Rectal smooth muscle tissue (tissue), 1 donor: ENCODE measurements around the gene COL25A1.
"Not testable (repeated sequence)": the region's sequence is repeated elsewhere in the genome, so short reads cannot be mapped to it uniquely, and the experiment has no call there.

ENCODE experiments used
- H3K27ac ChIP-seq: one replicate; pipeline ENCODE4 v1.7.0; 2013; ENCODE audit warnings: low read depth, low read length, inconsistent platforms
- H3K27me3 ChIP-seq: one replicate; pipeline ENCODE4 v1.7.0; 2013; ENCODE audit warnings: low read length; ENCODE audit not compliant: control insufficient read depth, insufficient read depth
- H3K36me3 ChIP-seq: one replicate; pipeline ENCODE4 v1.7.0; 2013; ENCODE audit warnings: low read length; ENCODE audit not compliant: control insufficient read depth, insufficient read depth
- H3K4me1 ChIP-seq: one replicate; pipeline ENCODE4 v1.7.0; 2013; ENCODE audit warnings: low read length; ENCODE audit not compliant: control insufficient read depth, insufficient read depth
- H3K4me3 ChIP-seq: one replicate; pipeline ENCODE4 v1.7.0; 2013; ENCODE audit warnings: low read length
- H3K9ac ChIP-seq: one replicate; pipeline ENCODE4 v1.7.0; 2013; ENCODE audit warnings: low read length

Gene COL25A1

GRCh38 chr4:109025471-109026076 lies 276.9 kb downstream of the COL25A1 start:
- Histone ChIP-seq H3K36me3 (no peaks in the 10 kb centered on the region), H3K27ac (no peak overlapping the region), H3K9ac (no peak overlapping the region), H3K4me3 (no peak overlapping the region), H3K27me3 (no peaks in the 10 kb centered on the region), H3K4me1 (no peaks in the 10 kb centered on the region)

- Histone ChIP-seq H3K9ac (no peak overlapping the region), H3K4me1 (no peaks in the 10 kb centered on the region), H3K36me3 (no peaks in the 10 kb centered on the region)
These were observed 279.5 kb downstream of the COL25A1 start for GRCh38 chr4:109022961-109023360.

GRCh38 chr4:109021630-109022029 lies 280.8 kb downstream of the COL25A1 start:
- H3K27ac ChIP-seq, H3K4me3 ChIP-seq, H3K27me3 ChIP-seq, H3K36me3 ChIP-seq, H3K9ac ChIP-seq, H3K4me1 ChIP-seq: not testable (repeated sequence)

More at GRCh38 chr4:109022961-109023360, 279.5 kb downstream of the COL25A1 start:
- H3K27me3 ChIP-seq: no peaks in the 10 kb centered on the region
- H3K4me3 ChIP-seq: no peak overlapping the region
- no peak overlapping the region for H3K27ac ChIP-seq

GRCh38 chr4:109020861-109021260 lies 281.6 kb downstream of the COL25A1 start:
- Histone ChIP-seq H3K36me3 (no peaks in the 10 kb centered on the region), H3K27ac (no peak overlapping the region), H3K4me3 (no peak overlapping the region), H3K27me3 (no peaks in the 10 kb centered on the region), H3K4me1 (no peaks in the 10 kb centered on the region), H3K9ac (no peak overlapping the region)

GRCh38 chr4:109016200-109016599 lies 286.3 kb downstream of the COL25A1 start:
- Histone ChIP-seq H3K9ac (no peak overlapping the region), H3K4me3 (no peak overlapping the region), H3K27me3 (no peaks in the 10 kb centered on the region), H3K27ac (no peak overlapping the region), H3K36me3 (no peaks in the 10 kb centered on the region), H3K4me1 (no peaks in the 10 kb centered on the region)

- Histone ChIP-seq H3K36me3 (no peaks in the 10 kb centered on the region), H3K4me1 (no peaks in the 10 kb centered on the region), H3K4me3 (no peak overlapping the region), H3K27me3 (no peaks in the 10 kb centered on the region), H3K9ac (no peak overlapping the region), H3K27ac (no peak overlapping the region)
These were observed 287.0 kb downstream of the COL25A1 start for GRCh38 chr4:109015413-109015810.

- H3K36me3 ChIP-seq: no peaks in the 10 kb centered on the region
- H3K4me1 ChIP-seq: no peaks in the 10 kb centered on the region
- H3K9ac ChIP-seq: no peak overlapping the region
- no peak overlapping the region for H3K4me3 ChIP-seq
- H3K27me3 ChIP-seq: no peaks in the 10 kb centered on the region
- no peak overlapping the region for H3K27ac ChIP-seq
These were observed 287.7 kb downstream of the COL25A1 start for GRCh38 chr4:109014593-109015412.

GRCh38 chr4:109012286-109012880 lies 290.1 kb downstream of the COL25A1 start:
- Histone ChIP-seq H3K27me3 (no peaks in the 10 kb centered on the region), H3K27ac (no peak overlapping the region), H3K36me3 (no peaks in the 10 kb centered on the region), H3K9ac (no peak overlapping the region), H3K4me1 (no peaks in the 10 kb centered on the region), H3K4me3 (no peak overlapping the region)

GRCh38 chr4:109011241-109012026 lies 291.0 kb downstream of the COL25A1 start:
- no peaks in the 10 kb centered on the region for H3K27me3 ChIP-seq
- H3K36me3 ChIP-seq: no peaks in the 10 kb centered on the region
- no peak overlapping the region for H3K9ac ChIP-seq
- H3K4me3 ChIP-seq: no peak overlapping the region
- H3K27ac ChIP-seq: no peak overlapping the region
- no peaks in the 10 kb centered on the region for H3K4me1 ChIP-seq

- H3K27me3 ChIP-seq: no peaks in the 10 kb centered on the region
- H3K4me1 ChIP-seq: no peaks in the 10 kb centered on the region
- H3K36me3 ChIP-seq: no peaks in the 10 kb centered on the region
- H3K27ac ChIP-seq: no peak overlapping the region
- H3K4me3 ChIP-seq: no peak overlapping the region
- no peak overlapping the region for H3K9ac ChIP-seq
These were observed 291.9 kb downstream of the COL25A1 start for GRCh38 chr4:109010521-109010920.

- H3K36me3 ChIP-seq: no peaks in the 10 kb centered on the region
- no peaks in the 10 kb centered on the region for H3K27me3 ChIP-seq
- no peak overlapping the region for H3K4me3 ChIP-seq
- no peak overlapping the region for H3K27ac ChIP-seq
- H3K9ac ChIP-seq: no peak overlapping the region
- H3K4me1 ChIP-seq: no peaks in the 10 kb centered on the region
These were observed 292.5 kb downstream of the COL25A1 start for GRCh38 chr4:109009909-109010308.

- Histone ChIP-seq H3K27me3 (no peaks in the 10 kb centered on the region), H3K4me1 (no peaks in the 10 kb centered on the region), H3K27ac (no peak overlapping the region), H3K9ac (no peak overlapping the region), H3K4me3 (no peak overlapping the region), H3K36me3 (no peaks in the 10 kb centered on the region)
These were observed 294.5 kb downstream of the COL25A1 start for GRCh38 chr4:109007976-109008375.
